ENCODE measurements around the gene SH3PXD2A.

DNA sequence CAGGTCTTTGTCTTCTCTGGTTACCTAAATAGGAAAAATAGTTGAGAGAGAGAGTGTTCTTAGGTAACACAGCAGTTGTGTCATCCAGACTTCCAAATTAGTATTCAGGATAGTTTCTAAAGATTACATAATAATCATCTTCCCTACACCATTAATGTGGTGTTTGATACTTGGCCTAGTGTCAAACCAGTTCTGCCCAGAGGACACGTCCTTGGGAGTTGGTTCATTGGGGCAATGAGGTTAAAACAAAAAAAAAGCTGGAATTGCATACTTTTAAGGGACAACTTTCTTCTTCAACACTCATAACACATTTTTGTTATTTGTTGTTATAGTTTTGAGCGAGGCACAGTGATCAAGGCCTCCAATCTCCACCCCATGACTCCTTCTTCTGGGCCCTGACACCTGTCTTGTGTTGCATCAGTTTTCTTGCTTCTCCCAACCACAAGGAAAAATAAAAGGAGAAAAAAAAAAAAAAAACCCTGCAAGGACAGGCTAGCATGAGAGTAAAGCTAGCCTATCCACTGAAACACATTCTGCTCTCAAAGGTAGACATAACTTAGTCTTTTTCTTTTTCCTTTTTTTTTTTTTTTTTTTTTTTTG, 33.8 kb upstream of the SH3PXD2A start:
- TF ChIP-seq, protein P1, sequence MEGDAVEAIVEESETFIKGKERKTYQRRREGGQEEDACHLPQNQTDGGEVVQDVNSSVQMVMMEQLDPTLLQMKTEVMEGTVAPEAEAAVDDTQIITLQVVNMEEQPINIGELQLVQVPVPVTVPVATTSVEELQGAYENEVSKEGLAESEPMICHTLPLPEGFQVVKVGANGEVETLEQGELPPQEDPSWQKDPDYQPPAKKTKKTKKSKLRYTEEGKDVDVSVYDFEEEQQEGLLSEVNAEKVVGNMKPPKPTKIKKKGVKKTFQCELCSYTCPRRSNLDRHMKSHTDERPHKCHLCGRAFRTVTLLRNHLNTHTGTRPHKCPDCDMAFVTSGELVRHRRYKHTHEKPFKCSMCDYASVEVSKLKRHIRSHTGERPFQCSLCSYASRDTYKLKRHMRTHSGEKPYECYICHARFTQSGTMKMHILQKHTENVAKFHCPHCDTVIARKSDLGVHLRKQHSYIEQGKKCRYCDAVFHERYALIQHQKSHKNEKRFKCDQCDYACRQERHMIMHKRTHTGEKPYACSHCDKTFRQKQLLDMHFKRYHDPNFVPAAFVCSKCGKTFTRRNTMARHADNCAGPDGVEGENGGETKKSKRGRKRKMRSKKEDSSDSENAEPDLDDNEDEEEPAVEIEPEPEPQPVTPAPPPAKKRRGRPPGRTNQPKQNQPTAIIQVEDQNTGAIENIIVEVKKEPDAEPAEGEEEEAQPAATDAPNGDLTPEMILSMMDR (conservative IDR thresholded peaks at IDR 0.05; ENCODE audit: low read depth, low read length): no peak
- no peak for TF ChIP-seq EZH2 (IDR thresholded peaks at IDR 0.05; ENCODE audit: borderline replicate concordance, low read depth, low read length, poor library complexity, severe bottlenecking)
